IPS-15b (cell line): Measurements from ENCODE around the gene RNFT2.

Source experiments
- H3K27me3 ChIP-seq: one replicate; pipeline ENCODE4 v1.6.1; 2013; ENCODE audit warnings: low read length; ENCODE audit not compliant: control insufficient read depth, insufficient read depth
- H3K36me3 ChIP-seq: one replicate; pipeline ENCODE4 v1.6.1; 2013; ENCODE audit warnings: low read length; ENCODE audit not compliant: control insufficient read depth, insufficient read depth
- H3K4me1 ChIP-seq: one replicate; pipeline ENCODE4 v1.6.1; 2013; ENCODE audit warnings: mild to moderate bottlenecking, low read length; ENCODE audit not compliant: control insufficient read depth, insufficient read depth
- H3K4me3 ChIP-seq: one replicate; pipeline ENCODE4 v1.5.1; 2013; ENCODE audit warnings: low read depth, low read length
- H3K9ac ChIP-seq: one replicate; pipeline ENCODE4 v1.6.1; 2013; ENCODE audit warnings: low read depth, mild to moderate bottlenecking, low read length
- H3K9me3 ChIP-seq: one replicate; pipeline ENCODE4 v1.6.1; 2013; ENCODE audit warnings: mild to moderate bottlenecking, low read length; ENCODE audit not compliant: control insufficient read depth, insufficient read depth

Gene RNFT2

GRCh38 chr12:116887244-116887643 is 149.1 kb downstream of the RNFT2 start:
- H3K4me3 ChIP-seq: no peak overlapping the region

GRCh38 chr12:116887897-116888296 is 149.8 kb downstream of the RNFT2 start:
- no peak overlapping the region for H3K9ac ChIP-seq
- no peaks in the 10 kb centered on the region for H3K36me3 ChIP-seq
- H3K9me3 ChIP-seq: no peaks in the 10 kb centered on the region
- H3K4me1 ChIP-seq: no peaks in the 10 kb centered on the region
- no peak overlapping the region for H3K4me3 ChIP-seq
- peaks cover 12% of the 10 kb centered on the region for H3K27me3 ChIP-seq

More at GRCh38 chr12:116887244-116887643, 149.1 kb downstream of the RNFT2 start:
- Histone ChIP-seq H3K36me3 (no peaks in the 10 kb centered on the region), H3K9ac (no peak overlapping the region), H3K27me3 (peaks cover 19% of the 10 kb centered on the region), H3K9me3 (no peaks in the 10 kb centered on the region), H3K4me1 (peaks cover 4% of the 10 kb centered on the region)

DNA sequence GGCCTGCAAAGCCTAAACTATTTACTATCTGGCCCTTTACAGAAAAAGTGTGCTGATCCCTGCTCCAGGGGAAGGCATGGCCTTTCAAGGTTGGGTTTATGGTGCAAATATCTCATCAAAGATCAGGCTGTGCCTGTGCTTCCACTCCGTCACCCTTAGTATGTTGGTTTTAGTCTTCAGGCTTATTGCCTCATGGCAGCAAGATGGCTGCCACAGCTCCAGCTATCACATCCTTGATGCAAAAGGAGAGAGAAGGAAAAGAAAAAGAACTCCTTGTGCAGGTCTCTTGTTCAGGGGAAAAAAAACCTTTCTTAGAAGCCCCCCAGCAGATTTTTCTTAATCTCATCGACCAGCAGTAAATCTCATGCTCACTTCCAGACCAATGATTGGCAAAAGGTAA is 152.2 kb downstream of the RNFT2 start:
- H3K27me3 ChIP-seq: no peaks in the 10 kb centered on the region
- H3K9ac ChIP-seq: no peak overlapping the region
- no peaks in the 10 kb centered on the region for H3K4me1 ChIP-seq
- no peak overlapping the region for H3K4me3 ChIP-seq
- H3K9me3 ChIP-seq: no peaks in the 10 kb centered on the region
- no peaks in the 10 kb centered on the region for H3K36me3 ChIP-seq

- Histone ChIP-seq H3K27me3 (no peaks in the 10 kb centered on the region), H3K9ac (no peak overlapping the region), H3K9me3 (no peaks in the 10 kb centered on the region), H3K4me1 (no peaks in the 10 kb centered on the region), H3K4me3 (no peak overlapping the region), H3K36me3 (no peaks in the 10 kb centered on the region)
Observed at GRCh38 chr12:116891019-116891418, 152.9 kb downstream of the RNFT2 start.

DNA sequence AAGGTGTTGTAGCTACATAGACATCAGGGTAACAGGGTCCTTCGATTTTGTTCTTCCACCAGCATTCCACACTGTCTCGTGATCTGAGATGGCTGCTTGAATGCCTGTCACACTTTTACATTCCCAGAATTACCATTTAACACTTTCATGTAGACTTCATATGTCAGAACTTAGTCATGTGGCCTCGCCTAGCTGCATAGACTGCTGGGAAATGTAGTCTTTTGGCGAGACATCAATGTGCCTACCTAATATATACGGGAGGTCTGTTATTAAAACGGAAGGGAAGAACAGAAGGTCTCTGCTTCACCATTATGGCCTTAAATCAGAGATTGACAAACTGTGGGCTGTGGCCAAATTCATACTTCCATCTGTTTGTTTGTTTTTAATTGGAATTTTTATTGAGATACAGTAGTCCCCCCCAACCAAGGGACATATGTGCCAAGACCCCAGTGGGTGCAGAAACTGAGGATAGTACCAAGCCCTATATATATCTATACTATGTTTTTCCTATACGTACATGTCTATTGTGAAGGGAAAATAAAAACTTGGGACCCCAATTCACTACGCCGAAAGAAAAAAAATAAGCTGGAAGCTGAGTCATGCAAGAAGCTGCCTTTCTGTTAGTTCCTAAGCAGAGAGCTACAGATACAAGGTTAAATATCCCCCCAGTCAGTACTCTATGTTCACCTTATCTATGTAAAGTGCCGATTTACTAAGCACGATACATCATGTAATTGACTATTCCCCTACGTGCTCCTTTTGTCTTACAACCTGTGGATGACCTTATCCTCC is 154.4 kb downstream of the RNFT2 start:
- no peaks in the 10 kb centered on the region for H3K27me3 ChIP-seq
- no peaks in the 10 kb centered on the region for H3K4me1 ChIP-seq
- no peak overlapping the region for H3K9ac ChIP-seq
- H3K9me3 ChIP-seq: no peaks in the 10 kb centered on the region
- no peak overlapping the region for H3K4me3 ChIP-seq
- H3K36me3 ChIP-seq: no peaks in the 10 kb centered on the region

DNA sequence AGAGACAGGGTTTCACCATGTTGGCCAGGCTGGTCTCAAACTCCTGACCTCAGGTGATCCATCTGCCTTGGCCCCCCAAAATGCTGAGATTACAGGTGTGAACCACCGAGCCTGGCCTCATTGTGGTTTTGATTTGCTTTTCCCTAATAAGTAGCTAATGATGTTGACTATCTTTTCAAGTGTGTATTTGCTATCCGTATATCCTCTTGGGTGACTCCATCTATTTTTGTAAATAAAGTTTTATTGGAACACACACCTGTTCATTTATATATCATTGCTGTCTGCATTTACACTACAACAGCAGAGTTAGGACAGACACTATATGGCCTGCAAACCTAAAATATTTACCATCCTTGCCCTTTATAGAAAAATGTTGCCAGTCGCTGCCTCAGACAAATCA is 156.8 kb downstream of the RNFT2 start:
- no peaks in the 10 kb centered on the region for H3K4me1 ChIP-seq
- no peaks in the 10 kb centered on the region for H3K36me3 ChIP-seq
- no peaks in the 10 kb centered on the region for H3K27me3 ChIP-seq
- H3K4me3 ChIP-seq: no peak overlapping the region
- H3K9me3 ChIP-seq: no peaks in the 10 kb centered on the region
- no peak overlapping the region for H3K9ac ChIP-seq

GRCh38 chr12:116896411-116896924 is 158.4 kb downstream of the RNFT2 start:
- Histone ChIP-seq H3K4me1 (no peaks in the 10 kb centered on the region), H3K36me3 (no peaks in the 10 kb centered on the region), H3K9ac (no peak overlapping the region)

GRCh38 chr12:116897476-116897875 is 159.4 kb downstream of the RNFT2 start:
- Histone ChIP-seq H3K9ac (no peak overlapping the region), H3K4me1 (no peaks in the 10 kb centered on the region), H3K36me3 (no peaks in the 10 kb centered on the region), H3K9me3 (no peaks in the 10 kb centered on the region), H3K27me3 (no peaks in the 10 kb centered on the region), H3K4me3 (no peak overlapping the region)

More at GRCh38 chr12:116896411-116896924, 158.4 kb downstream of the RNFT2 start:
- no peaks in the 10 kb centered on the region for H3K27me3 ChIP-seq
- H3K9me3 ChIP-seq: no peaks in the 10 kb centered on the region
- H3K4me3 ChIP-seq: no peak overlapping the region

DNA sequence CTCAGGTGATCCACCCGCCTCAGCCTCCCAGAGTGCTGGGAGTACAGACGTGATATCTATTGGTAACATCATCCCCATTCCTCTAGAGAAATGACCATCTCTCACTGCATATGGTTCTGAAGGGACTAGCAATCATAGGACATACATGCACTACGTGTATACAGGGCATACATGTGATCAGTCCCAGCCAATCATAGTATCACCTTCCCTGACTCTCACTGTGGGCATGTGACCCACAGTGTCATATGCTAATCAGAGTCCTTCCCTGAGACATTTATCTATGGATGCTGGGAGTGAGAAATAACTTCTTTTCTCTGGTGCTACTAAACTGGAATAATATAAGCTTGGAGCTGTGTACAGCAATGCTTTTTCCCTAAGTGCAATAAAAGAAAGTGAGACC is 160.6 kb downstream of the RNFT2 start:
- Histone ChIP-seq H3K9me3 (no peaks in the 10 kb centered on the region), H3K27me3 (no peaks in the 10 kb centered on the region), H3K4me3 (no peak overlapping the region), H3K36me3 (no peaks in the 10 kb centered on the region), H3K4me1 (no peaks in the 10 kb centered on the region), H3K9ac (no peak overlapping the region)

DNA sequence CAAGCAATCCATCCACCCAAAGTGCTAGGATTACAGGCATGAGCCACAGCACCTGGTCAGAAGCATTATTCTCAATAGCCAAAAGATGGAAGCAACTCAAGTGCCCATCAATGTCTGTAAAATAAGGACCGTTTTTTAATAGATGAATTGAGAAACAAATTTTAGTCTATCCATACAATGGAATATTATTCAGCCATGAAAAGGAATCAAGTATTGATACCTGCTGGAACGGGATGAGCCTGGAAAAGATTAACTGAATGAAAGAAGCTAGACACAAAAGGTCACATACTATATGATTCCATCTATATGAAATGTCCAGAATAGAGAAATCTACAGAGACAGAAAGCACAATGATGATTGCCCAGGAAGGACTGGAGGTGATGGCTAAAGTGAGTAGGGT is 163.5 kb downstream of the RNFT2 start:
- no peaks in the 10 kb centered on the region for H3K27me3 ChIP-seq
- no peaks in the 10 kb centered on the region for H3K4me1 ChIP-seq
- H3K9ac ChIP-seq: no peak overlapping the region
- no peaks in the 10 kb centered on the region for H3K9me3 ChIP-seq
- no peak overlapping the region for H3K4me3 ChIP-seq
- no peaks in the 10 kb centered on the region for H3K36me3 ChIP-seq
